Measurements from ENCODE around the gene STXBP5. TPM values are rescaled to one million over a fixed set of nuclear protein-coding genes. Genes with fewer than 3 reads are reported as not detected.

Gene STXBP5
- total and polyA plus RNA-seq, 2 of the 13 experiments (the other 11 are each of a cell fraction or from before 2014, with no cell fraction given): 8.8 to 19.4 TPM

DNA sequence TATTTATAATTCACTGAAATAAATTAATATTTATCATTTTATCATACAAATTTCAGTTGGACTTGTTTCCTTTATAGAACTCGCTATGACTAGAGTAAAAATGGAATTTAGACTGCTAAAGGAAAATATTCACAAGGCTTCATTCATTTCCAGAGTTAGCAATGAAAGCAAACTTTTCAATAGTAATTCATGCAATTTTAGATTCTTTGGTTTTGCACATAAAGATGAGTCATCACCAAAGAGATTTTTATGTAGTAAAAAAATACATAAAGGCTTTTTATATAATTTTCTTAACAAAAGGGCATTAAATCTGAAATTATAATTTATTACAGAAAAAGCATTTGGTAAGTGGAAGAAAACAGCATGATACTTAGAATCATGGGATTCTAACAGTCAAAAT is 37.2 kb upstream of the STXBP5 start:
- Histone ChIP-seq H3K4me1 (ENCODE audit: insufficient read depth, low read length) (no peaks in the 10 kb centered on the region), H3K79me2 (ENCODE audit: insufficient read depth, low read length) (no peaks in the 10 kb centered on the region), H3K27me3 (ENCODE audit: control insufficient read depth in 1 of 2, insufficient read depth in 2 of 2, low read length in 2 of 2) (no peaks in the 10 kb centered on the region), H3K9me3 (ENCODE audit: low read length) (no peaks in the 10 kb centered on the region), H3K27ac (ENCODE audit: extremely low read length, insufficient read depth, low read length) (no peak overlapping the region), H3K4me2 (ENCODE audit: low read depth, low read length) (no peak overlapping the region), H2AFZ (ENCODE audit: low read length) (no peak overlapping the region), H3K36me3 (replicated peaks in 1 of 2; ENCODE audit: control insufficient read depth in 1 of 2, insufficient read depth in 2 of 2, low read length in 2 of 2) (no peaks in the 10 kb centered on the region), H3K9ac (ENCODE audit: insufficient read depth, low read depth, low read length) (no peak overlapping the region), H3K4me3 (replicated peaks in 1 of 3; ENCODE audit: insufficient read depth in 1 of 3, low read depth in 2 of 3, low read length in 3 of 3) (no peak overlapping the region), H4K20me1 (ENCODE audit: insufficient read depth, low read length) (no peaks in the 10 kb centered on the region)
- in situ Hi-C loops (cut with HindIII; ENCODE audit: extremely low pct_ligation_motif_present, low pct_unique_long_range_greater_than_20kb): no loop called here
- DNase-seq (ENCODE audit: low spot score) (no peak), FAIRE-seq (no peak), ATAC-seq (no peak)
- intact Hi-C loops (cut with micrococcal nuclease; ENCODE audit: unreplicated experiment): no loop called here
- TF ChIP-seq PRDM10 (CRISPR knock-in tag; IDR thresholded peaks at IDR 0.05; ENCODE audit: low read depth) (no peak), SALL2 (CRISPR knock-in tag; IDR thresholded peaks at IDR 0.05) (no peak), NFIC (IDR thresholded peaks at IDR 0.05; ENCODE audit: low read length) (no peak), ZFX (CRISPR knock-in tag; IDR thresholded peaks at IDR 0.05; ENCODE audit: low read depth) (no peak), ZNF101 (CRISPR knock-in tag; IDR thresholded peaks at IDR 0.05; ENCODE audit: borderline replicate concordance, low read depth) (no peak), MZF1 (CRISPR knock-in tag; IDR thresholded peaks at IDR 0.05; ENCODE audit: borderline replicate concordance) (no peak), FOXP1 (IDR thresholded peaks at IDR 0.05) (no peak), FOXP1 (CRISPR knock-in tag; IDR thresholded peaks at IDR 0.05) (no peak), FOXA3 (CRISPR knock-in tag; IDR thresholded peaks at IDR 0.05) (no peak), ZNF550 (CRISPR knock-in tag; IDR thresholded peaks at IDR 0.05; ENCODE audit: borderline replicate concordance) (no peak), MED8 (CRISPR knock-in tag; IDR thresholded peaks at IDR 0.05; ENCODE audit: insufficient replicate concordance) (no peak), STAT5B (CRISPR knock-in tag; IDR thresholded peaks at IDR 0.05) (no peak), HHEX (CRISPR knock-in tag; IDR thresholded peaks at IDR 0.05) (no peak), ZNF10 (CRISPR knock-in tag; IDR thresholded peaks at IDR 0.05; ENCODE audit: borderline replicate concordance, low read depth) (no peak), MEF2D (CRISPR knock-in tag; IDR thresholded peaks at IDR 0.05) (no peak), ZNF530 (CRISPR knock-in tag; IDR thresholded peaks at IDR 0.05; ENCODE audit: low read depth) (no peak), PHB2 (IDR thresholded peaks at IDR 0.05; ENCODE audit: partially characterized antibody) (no peak), ETV5 (CRISPR knock-in tag; IDR thresholded peaks at IDR 0.05; ENCODE audit: borderline replicate concordance) (no peak), ZNF18 (CRISPR knock-in tag; IDR thresholded peaks at IDR 0.05; ENCODE audit: insufficient replicate concordance) (no peak), SRSF1 (optimal IDR thresholded peaks at IDR 0.05; ENCODE audit: low read depth, low read length) (no peak)
- CTCF ChIA-PET (ENCODE audit: low intra/inter-chr PET ratio, low total read pairs): no interaction called here
- 6% methylated on average over 1 of the region's 1 CpG for WGBS (ENCODE audit: low lambda C conversion rate)
- no TSS peak for BruUV-seq (replicated peaks)
- POLR2A ChIA-PET: no interaction called here
